ENCODE measurements around the gene TRAF4.
A peak's percentile ranks its signal among the peaks of the same experiment; 100 is the strongest.
"Not testable (repeated sequence)": the region's sequence is repeated elsewhere in the genome, so short reads cannot be mapped to it uniquely, and the experiment has no call there.

TRAF4 gene

GRCh38 chr17:28729950-28730330 is 13.9 kb upstream of the TRAF4 start:
- no peak for DNase-seq (ENCODE audit: low read depth)

DNA sequence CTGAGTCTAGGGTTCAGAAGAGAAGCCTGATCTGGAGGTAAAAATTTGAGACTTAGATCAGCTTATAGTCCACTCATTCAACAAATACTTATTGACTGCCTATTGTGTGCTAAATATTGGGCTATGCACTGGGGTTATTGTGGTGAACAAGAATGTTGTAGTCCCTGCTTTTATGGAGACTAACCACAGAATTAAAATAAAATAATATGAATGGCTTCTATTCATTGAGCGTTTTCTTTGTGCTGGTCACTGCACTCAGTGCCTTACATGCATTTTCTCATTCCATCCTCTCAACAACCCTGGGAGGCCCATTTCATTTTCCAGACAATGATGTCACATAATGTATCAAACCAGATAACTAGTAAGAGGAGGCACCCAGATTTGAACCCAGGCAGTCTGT is 10.5 kb upstream of the TRAF4 start:
- no peak for DNase-seq (ENCODE audit: low read depth)

GRCh38 chr17:28734712-28735241 is 9.0 kb upstream of the TRAF4 start:
- no peak for DNase-seq (ENCODE audit: low read depth)

GRCh38 chr17:28735242-28735722 is 8.5 kb upstream of the TRAF4 start:
- no peak for DNase-seq (ENCODE audit: low read depth)

- DNase-seq (ENCODE audit: low read depth), result not testable (repeated sequence)
These were observed 7.7 kb upstream of the TRAF4 start for GRCh38 chr17:28735913-28736769.

- no peak for DNase-seq (ENCODE audit: low read depth)
These were observed 6.5 kb upstream of the TRAF4 start for GRCh38 chr17:28737316-28737715.

GRCh38 chr17:28737770-28738679 is 5.8 kb upstream of the TRAF4 start:
- DNase-seq (ENCODE audit: low read depth), result no peak

GRCh38 chr17:28738680-28739384 is 5.0 kb upstream of the TRAF4 start:
- no peak for DNase-seq (ENCODE audit: low read depth)

DNA sequence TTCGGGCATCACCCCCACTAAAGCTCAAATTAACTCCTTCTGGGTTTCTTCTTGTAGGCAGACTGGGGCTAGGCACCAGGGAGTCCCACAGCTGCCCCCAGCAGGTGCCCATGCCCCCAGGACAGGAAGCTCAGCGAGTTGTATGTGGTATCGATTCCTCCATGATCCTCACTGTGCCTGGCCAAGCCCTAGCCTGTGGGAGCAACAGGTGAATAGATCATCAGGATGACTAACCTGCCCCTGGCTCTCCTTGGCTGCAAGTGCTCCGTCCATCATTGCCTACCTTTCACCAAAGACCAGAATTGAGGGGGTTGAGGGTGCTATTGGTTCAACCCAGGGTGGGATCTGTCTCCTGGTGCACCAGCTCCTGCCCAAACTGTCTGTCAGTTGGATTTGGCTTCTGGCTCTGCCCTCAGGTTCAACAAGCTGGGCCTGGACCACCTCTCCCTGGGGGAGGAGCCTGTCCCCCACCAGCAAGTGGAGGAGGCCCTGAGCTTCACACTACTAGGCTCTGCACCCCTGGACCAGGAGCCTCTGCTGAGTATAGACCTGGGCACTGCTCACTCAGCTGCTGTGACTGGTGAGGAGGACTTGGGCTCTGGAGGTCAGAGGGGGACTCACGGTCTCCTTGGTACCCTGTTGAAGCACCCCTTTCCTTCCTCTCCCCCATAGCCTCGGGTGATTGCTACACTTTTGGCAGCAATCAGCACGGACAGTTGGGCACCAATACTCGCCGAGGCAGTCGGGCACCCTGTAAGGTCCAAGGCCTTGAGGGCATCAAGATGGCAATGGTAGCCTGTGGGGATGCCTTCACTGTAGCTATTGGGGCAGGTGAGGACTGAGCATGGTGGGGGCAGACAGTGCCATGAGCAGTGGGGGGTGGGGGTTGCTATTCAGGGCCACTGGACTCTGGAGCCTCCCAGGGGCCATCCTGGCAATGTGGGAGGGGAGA is 3.1 kb upstream of the TRAF4 start:
- no peak for DNase-seq (ENCODE audit: low read depth)

- no peak for DNase-seq (ENCODE audit: low read depth)
These were observed 2.2 kb upstream of the TRAF4 start for GRCh38 chr17:28741358-28742349.

- DNase-seq (ENCODE audit: low read depth), result no peak
These were observed 527 bp downstream of the TRAF4 start for GRCh38 chr17:28744104-28744971.

DNA sequence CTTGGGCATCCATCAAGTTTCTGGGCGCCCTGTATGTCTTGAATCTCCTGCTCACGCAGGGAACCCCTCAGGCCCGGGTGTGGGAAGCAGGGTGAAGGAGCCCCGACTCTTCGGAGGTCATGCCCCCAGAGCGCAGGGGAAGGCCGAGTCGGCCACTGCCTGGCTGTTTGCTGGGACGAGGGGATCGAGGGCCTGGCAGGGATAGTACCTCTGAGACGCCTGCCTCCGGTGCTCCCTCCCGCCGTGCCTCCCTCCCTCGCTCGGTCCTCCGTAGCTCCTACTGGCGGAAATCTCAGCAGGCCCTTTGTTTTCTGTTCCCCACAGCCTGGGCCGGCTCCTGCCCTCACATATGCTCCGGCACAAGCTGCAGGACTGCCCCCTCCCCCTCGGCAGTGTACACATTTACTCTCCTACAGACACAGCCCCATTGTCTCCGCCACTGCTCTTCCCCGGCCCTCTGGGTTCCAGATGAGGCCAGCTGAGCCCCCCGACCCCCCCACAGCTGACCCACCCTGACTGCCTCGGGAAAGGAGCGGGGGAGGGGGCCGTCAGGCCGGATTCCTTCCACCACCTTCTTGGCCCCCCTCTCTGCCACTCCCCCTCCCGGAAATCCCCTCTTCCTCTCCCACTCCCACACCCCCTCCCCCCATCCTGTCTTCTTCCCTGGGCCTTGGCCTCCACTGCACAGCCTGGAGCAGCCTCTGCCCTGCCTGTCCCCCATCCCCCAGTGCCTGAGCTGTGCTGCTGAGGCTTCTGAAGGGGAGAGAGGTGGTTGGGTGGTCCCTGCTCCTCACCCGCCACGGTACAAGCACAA is 1.4 kb downstream of the TRAF4 start:
- DNase-seq (ENCODE audit: low read depth), result peak; percentile 28

GRCh38 chr17:28745786-28746411 is 2.1 kb downstream of the TRAF4 start:
- DNase-seq (ENCODE audit: low read depth), result no peak

DNA sequence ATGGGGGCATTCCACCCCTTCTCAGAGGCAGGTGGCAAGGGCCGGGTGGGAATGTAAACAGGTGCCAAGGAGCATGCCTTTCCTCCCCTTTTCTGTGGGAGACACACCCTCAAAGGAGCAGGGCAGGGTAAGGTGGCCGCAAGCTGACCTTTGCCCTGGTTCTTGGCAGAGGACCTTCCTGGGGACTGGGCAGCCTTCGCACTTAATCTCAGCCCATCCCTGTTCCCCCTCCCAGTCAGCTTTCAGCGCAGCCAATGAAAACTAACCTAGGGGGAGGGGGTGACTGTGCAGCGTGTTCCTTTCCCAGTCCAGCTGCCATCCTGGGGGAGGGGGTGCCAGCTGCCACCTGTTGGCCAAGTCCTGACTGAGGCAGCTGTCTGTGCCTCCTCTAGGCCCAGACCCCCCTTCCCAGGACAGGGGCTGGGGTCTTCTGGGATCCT is 2.8 kb downstream of the TRAF4 start:
- DNase-seq (ENCODE audit: low read depth), result no peak

DNA sequence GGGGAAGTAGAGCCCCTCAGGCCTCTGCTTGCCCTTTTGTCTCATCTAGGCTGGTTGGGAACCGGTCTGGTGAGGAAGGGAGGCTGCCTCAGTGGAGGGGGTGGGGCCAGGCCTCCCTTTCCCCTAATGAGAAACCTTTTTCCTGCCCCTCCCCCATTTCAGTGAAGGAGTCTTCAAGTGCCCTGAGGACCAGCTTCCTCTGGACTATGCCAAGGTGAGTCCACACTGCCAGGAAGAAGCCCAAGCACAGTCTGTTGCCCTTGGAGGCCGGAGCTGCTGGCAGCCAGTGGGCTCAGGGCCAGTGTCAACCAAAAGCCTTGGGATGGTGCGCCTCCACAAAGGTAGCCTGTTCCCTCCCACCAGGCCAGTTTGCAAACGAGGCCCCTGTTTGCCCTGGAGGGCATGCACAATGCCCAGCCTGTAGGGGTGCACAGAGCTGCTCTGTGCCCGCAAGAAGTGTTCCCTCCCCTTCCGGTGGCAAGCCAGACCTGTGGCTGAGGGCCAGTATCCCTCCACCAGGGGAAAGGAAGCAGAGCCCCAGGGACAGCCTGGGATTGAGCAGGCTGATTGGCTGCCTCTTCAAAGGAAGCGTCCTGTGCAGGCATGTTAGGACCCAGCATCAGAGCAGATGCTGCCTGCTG is 3.4 kb downstream of the TRAF4 start:
- no peak for DNase-seq (ENCODE audit: low read depth)
